GM18867 (cell line): ENCODE results near the gene PLCG2.
"Not testable (repeated sequence)": the region's sequence is repeated elsewhere in the genome, so short reads cannot be mapped to it uniquely, and the experiment has no call there.

Experiments used
- ATAC-seq: cut with Tn5 transposase; IDR thresholded peaks from one replicate; pipeline ENCODE4 v1.9.1; 2021; ENCODE audit warnings: mild to moderate bottlenecking, moderate library complexity; ENCODE audit not compliant: unreplicated experiment

The PLCG2 gene

GRCh38 chr16:81933361-81933760 is 154.3 kb downstream of the PLCG2 start:
- no peak for ATAC-seq

- ATAC-seq: not testable (repeated sequence)
Observed at GRCh38 chr16:81934711-81935110, 155.6 kb downstream of the PLCG2 start.

- no peak for ATAC-seq
Observed at GRCh38 chr16:81936209-81937000, 157.3 kb downstream of the PLCG2 start.

GRCh38 chr16:81937305-81938038 is 158.4 kb downstream of the PLCG2 start:
- no peak for ATAC-seq

GRCh38 chr16:81938326-81939163 is 159.5 kb downstream of the PLCG2 start:
- ATAC-seq: no peak

- ATAC-seq: no peak
Observed at GRCh38 chr16:81939164-81940056, 160.3 kb downstream of the PLCG2 start.

GRCh38 chr16:81940781-81941560 is 161.9 kb downstream of the PLCG2 start:
- ATAC-seq: no peak

- ATAC-seq: no peak
Observed at GRCh38 chr16:81942007-81942601, 163.0 kb downstream of the PLCG2 start.

- ATAC-seq: no peak
Observed at GRCh38 chr16:81945665-81946064, 166.6 kb downstream of the PLCG2 start.

- ATAC-seq: no peak
Observed at GRCh38 chr16:81946206-81946605, 167.1 kb downstream of the PLCG2 start.

- ATAC-seq: no peak
Observed at GRCh38 chr16:81951564-81951963, 172.5 kb downstream of the PLCG2 start.

GRCh38 chr16:81956213-81956948 is 177.3 kb downstream of the PLCG2 start:
- no peak for ATAC-seq

- peak; percentile 57 for ATAC-seq
Observed at GRCh38 chr16:81964808-81965207, 185.7 kb downstream of the PLCG2 start.

- no peak for ATAC-seq
Observed at GRCh38 chr16:81967358-81967757, 188.3 kb downstream of the PLCG2 start.

- ATAC-seq: no peak
Observed at GRCh38 chr16:81971853-81972252, 192.8 kb downstream of the PLCG2 start.

- no peak for ATAC-seq
Observed at GRCh38 chr16:81973737-81974136, 194.6 kb downstream of the PLCG2 start.

GRCh38 chr16:81975637-81976036 is 196.5 kb downstream of the PLCG2 start:
- ATAC-seq: no peak

- not testable (repeated sequence) for ATAC-seq
Observed at GRCh38 chr16:81977335-81977942, 198.3 kb downstream of the PLCG2 start.
